ENCODE data around the gene HLA-DOA.

The HLA-DOA gene

GRCh38 chr6:33050014-33050810 is 40.8 kb upstream of the HLA-DOA start:
- Histone ChIP-seq H3K27me3 (ENCODE audit: control insufficient read depth in 1 of 2, insufficient read depth in 1 of 2, low read length in 2 of 2) (peaks cover 37 to 51% of the 10 kb centered on the region in 2 experiments), H3K9me3 (ENCODE audit: control insufficient read depth, low read length) (no peaks in the 10 kb centered on the region), H2BK12ac (ENCODE audit: low read length in 2 of 2) (no peak overlapping the region), H3K79me1 (replicated peaks; ENCODE audit: low read length, poor library complexity, severe bottlenecking) (no peaks in the 10 kb centered on the region), H3K36me3 (ENCODE audit: control insufficient read depth in 1 of 2, insufficient read depth in 2 of 2, low read depth in 1 of 2, low read length in 2 of 2) (no peaks in the 10 kb centered on the region), H2AK5ac (ENCODE audit: low read length, severe bottlenecking) (no peak overlapping the region), H2BK5ac (ENCODE audit: low read depth, low read length, poor library complexity, severe bottlenecking) (no peak overlapping the region), H3K23ac (ENCODE audit: low read length in 2 of 2) (no peak overlapping the region), H4K8ac (ENCODE audit: low read length) (no peak overlapping the region), H2BK15ac (ENCODE audit: low read depth, poor library complexity, severe bottlenecking) (no peak overlapping the region), H3K27ac (ENCODE audit: low read length, poor library complexity, severe bottlenecking) (no peak overlapping the region), H3K14ac (ENCODE audit: low read length in 2 of 2) (no peak overlapping the region), H4K91ac (ENCODE audit: low read length) (no peak overlapping the region), H3K9ac (ENCODE audit: low read length) (no peak overlapping the region), H3K18ac (ENCODE audit: low read depth in 1 of 2, low read length in 2 of 2) (no peak overlapping the region), H3K4me2 (ENCODE audit: low read length, poor library complexity, severe bottlenecking) (no peak overlapping the region), H3K4ac (ENCODE audit: low read depth in 1 of 2, low read length in 2 of 2) (no peak overlapping the region), H2AFZ (ENCODE audit: low read depth, low read length) (no peak overlapping the region), H3K4me3 (ENCODE audit: insufficient read depth in 1 of 2, low read depth in 1 of 2, low read length in 2 of 2) (no peak overlapping the region), H3K4me1 (ENCODE audit: control insufficient read depth, insufficient read depth, low read depth, low read length) (no peaks in the 10 kb centered on the region), H2BK120ac (ENCODE audit: low read depth, low read length) (no peak overlapping the region)
- DNase-seq: no peak
- 80% methylated on average over 5 of the region's 6 CpGs for WGBS

DNA sequence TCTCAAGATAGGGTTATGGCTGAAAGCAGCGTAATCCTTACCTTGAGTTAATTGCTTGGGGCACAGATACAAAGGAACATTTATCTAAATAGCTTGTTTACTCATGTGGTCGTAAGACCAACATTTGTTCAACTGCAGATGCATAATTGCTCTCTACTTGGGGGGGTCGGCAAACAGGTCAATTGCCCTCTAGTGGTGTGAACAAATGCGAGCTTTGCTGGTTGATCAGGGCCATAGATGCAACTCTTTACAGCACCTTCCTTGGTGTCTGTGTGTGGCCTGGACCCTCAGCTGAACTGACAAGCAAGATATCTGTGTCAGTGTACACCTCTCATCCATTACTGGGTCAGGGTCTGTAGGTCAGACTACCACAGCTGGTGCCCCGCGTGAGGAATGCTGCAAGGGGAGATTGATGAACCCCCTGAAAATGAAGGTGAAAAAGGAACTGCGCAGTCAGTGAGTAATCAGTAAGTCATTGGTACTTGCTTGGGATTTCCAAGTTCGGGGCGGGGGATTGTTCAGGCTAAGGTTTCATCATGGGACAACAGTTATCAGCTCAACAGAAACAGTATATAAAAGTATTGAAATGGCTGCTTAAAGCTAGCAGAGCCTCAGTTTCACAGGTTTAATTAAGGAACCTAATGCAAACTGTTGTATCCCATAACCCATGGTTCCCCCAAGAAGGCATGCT is 40.1 kb upstream of the HLA-DOA start:
- Histone ChIP-seq H3K14ac (ENCODE audit: low read length in 2 of 2) (no peak overlapping the region), H3K36me3 (ENCODE audit: control insufficient read depth in 1 of 2, insufficient read depth in 2 of 2, low read depth in 1 of 2, low read length in 2 of 2) (no peaks in the 10 kb centered on the region), H3K27me3 (ENCODE audit: control insufficient read depth in 1 of 2, insufficient read depth in 1 of 2, low read length in 2 of 2) (peaks cover 31 to 57% of the 10 kb centered on the region in 2 experiments), H3K18ac (ENCODE audit: low read depth in 1 of 2, low read length in 2 of 2) (no peak overlapping the region), H2BK15ac (ENCODE audit: low read depth, poor library complexity, severe bottlenecking) (no peak overlapping the region), H3K4me1 (ENCODE audit: control insufficient read depth, insufficient read depth, low read depth, low read length) (no peaks in the 10 kb centered on the region), H2BK12ac (ENCODE audit: low read length in 2 of 2) (no peak overlapping the region), H2AFZ (ENCODE audit: low read depth, low read length) (no peak overlapping the region), H2BK120ac (ENCODE audit: low read depth, low read length) (no peak overlapping the region), H3K79me1 (replicated peaks; ENCODE audit: low read length, poor library complexity, severe bottlenecking) (no peaks in the 10 kb centered on the region), H3K9me3 (ENCODE audit: control insufficient read depth, low read length) (no peaks in the 10 kb centered on the region), H3K9ac (ENCODE audit: low read length) (no peak overlapping the region), H2AK5ac (ENCODE audit: low read length, severe bottlenecking) (no peak overlapping the region), H3K4me2 (ENCODE audit: low read length, poor library complexity, severe bottlenecking) (no peak overlapping the region), H4K91ac (ENCODE audit: low read length) (no peak overlapping the region), H3K4me3 (ENCODE audit: insufficient read depth in 1 of 2, low read depth in 1 of 2, low read length in 2 of 2) (no peak overlapping the region), H3K27ac (ENCODE audit: low read length, poor library complexity, severe bottlenecking) (no peak overlapping the region), H4K8ac (ENCODE audit: low read length) (no peak overlapping the region), H2BK5ac (ENCODE audit: low read depth, low read length, poor library complexity, severe bottlenecking) (no peak overlapping the region), H3K4ac (ENCODE audit: low read depth in 1 of 2, low read length in 2 of 2) (no peak overlapping the region), H3K23ac (ENCODE audit: low read length in 2 of 2) (no peak overlapping the region)
- WGBS: 74% methylated on average over 7 of the region's 9 CpGs
- DNase-seq: no peak

DNA sequence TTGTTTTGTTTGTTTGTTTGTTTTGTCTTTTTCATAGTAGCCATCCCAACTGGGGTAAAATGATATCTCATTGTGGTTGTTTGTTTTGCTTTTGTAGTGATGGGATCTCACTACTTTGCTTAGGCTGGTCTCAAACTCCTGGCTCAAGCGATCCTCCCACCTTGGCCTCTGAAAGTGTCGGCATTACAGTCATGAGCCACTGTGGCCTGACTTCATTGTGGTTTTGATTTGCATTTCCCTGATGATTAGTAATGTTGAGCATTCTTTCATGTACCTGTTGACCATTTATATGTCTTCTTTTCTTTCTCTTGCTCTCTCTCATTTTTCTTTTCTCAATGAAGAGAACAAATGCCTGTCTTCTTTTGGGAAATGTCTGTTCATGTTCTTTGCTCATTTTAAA is 30.8 kb upstream of the HLA-DOA start:
- DNase-seq: no peak
- Histone ChIP-seq H2BK120ac (ENCODE audit: low read depth, low read length) (no peak overlapping the region), H4K91ac (ENCODE audit: low read length) (no peak overlapping the region), H2AFZ (ENCODE audit: low read depth, low read length) (no peak overlapping the region), H3K4me1 (ENCODE audit: control insufficient read depth, insufficient read depth, low read depth, low read length) (no peaks in the 10 kb centered on the region), H2AK5ac (ENCODE audit: low read length, severe bottlenecking) (no peak overlapping the region), H3K27me3 (ENCODE audit: control insufficient read depth in 1 of 2, insufficient read depth in 1 of 2, low read length in 2 of 2) (peaks cover 0 to 19% of the 10 kb centered on the region in 2 experiments), H3K4me2 (ENCODE audit: low read length, poor library complexity, severe bottlenecking) (no peak overlapping the region), H2BK12ac (ENCODE audit: low read length in 2 of 2) (no peak overlapping the region), H3K4ac (ENCODE audit: low read depth in 1 of 2, low read length in 2 of 2) (no peak overlapping the region), H3K18ac (ENCODE audit: low read depth in 1 of 2, low read length in 2 of 2) (no peak overlapping the region), H2BK15ac (ENCODE audit: low read depth, poor library complexity, severe bottlenecking) (no peak overlapping the region), H4K8ac (ENCODE audit: low read length) (no peak overlapping the region), H3K27ac (ENCODE audit: low read length, poor library complexity, severe bottlenecking) (no peak overlapping the region), H3K79me1 (replicated peaks; ENCODE audit: low read length, poor library complexity, severe bottlenecking) (no peaks in the 10 kb centered on the region), H3K23ac (ENCODE audit: low read length in 2 of 2) (no peak overlapping the region), H3K4me3 (ENCODE audit: insufficient read depth in 1 of 2, low read depth in 1 of 2, low read length in 2 of 2) (no peak overlapping the region), H3K9me3 (ENCODE audit: control insufficient read depth, low read length) (no peaks in the 10 kb centered on the region), H3K36me3 (ENCODE audit: control insufficient read depth in 1 of 2, insufficient read depth in 2 of 2, low read depth in 1 of 2, low read length in 2 of 2) (no peaks in the 10 kb centered on the region), H3K14ac (ENCODE audit: low read length in 2 of 2) (no peak overlapping the region), H2BK5ac (ENCODE audit: low read depth, low read length, poor library complexity, severe bottlenecking) (no peak overlapping the region), H3K9ac (ENCODE audit: low read length) (no peak overlapping the region)
- WGBS: 100% methylated on average over 2 of the region's 2 CpGs

GRCh38 chr6:33036535-33036934 is 27.1 kb upstream of the HLA-DOA start:
- H3K4me1 ChIP-seq (ENCODE audit: control insufficient read depth, insufficient read depth, low read depth, low read length): no peaks in the 10 kb centered on the region
- no peak overlapping the region for H2BK15ac ChIP-seq (ENCODE audit: low read depth, poor library complexity, severe bottlenecking)
- H3K27ac ChIP-seq (ENCODE audit: low read length, poor library complexity, severe bottlenecking): no peak overlapping the region
- WGBS: 57% methylated on average over 1 of the region's 1 CpG
- H2AFZ ChIP-seq (ENCODE audit: low read depth, low read length): no peak overlapping the region
- H4K91ac ChIP-seq (ENCODE audit: low read length): no peak overlapping the region
- no peak overlapping the region for H3K9ac ChIP-seq (ENCODE audit: low read length)
- no peak overlapping the region for H2AK5ac ChIP-seq (ENCODE audit: low read length, severe bottlenecking)
- no peak overlapping the region for H3K14ac ChIP-seq (ENCODE audit: low read length in 2 of 2)
- H3K79me1 ChIP-seq (replicated peaks; ENCODE audit: low read length, poor library complexity, severe bottlenecking): no peaks in the 10 kb centered on the region
- no peak for DNase-seq
- H3K9me3 ChIP-seq (ENCODE audit: control insufficient read depth, low read length): no peaks in the 10 kb centered on the region
- H4K8ac ChIP-seq (ENCODE audit: low read length): no peak overlapping the region
- no peak overlapping the region for H2BK12ac ChIP-seq (ENCODE audit: low read length in 2 of 2)
- H3K23ac ChIP-seq (ENCODE audit: low read length in 2 of 2): no peak overlapping the region
- H3K36me3 ChIP-seq (ENCODE audit: control insufficient read depth in 1 of 2, insufficient read depth in 2 of 2, low read depth in 1 of 2, low read length in 2 of 2): no peaks in the 10 kb centered on the region
- no peak overlapping the region for H3K4me2 ChIP-seq (ENCODE audit: low read length, poor library complexity, severe bottlenecking)
- no peak overlapping the region for H2BK5ac ChIP-seq (ENCODE audit: low read depth, low read length, poor library complexity, severe bottlenecking)
- H2BK120ac ChIP-seq (ENCODE audit: low read depth, low read length): no peak overlapping the region
- H3K27me3 ChIP-seq (ENCODE audit: control insufficient read depth in 1 of 2, insufficient read depth in 1 of 2, low read length in 2 of 2): peaks cover 0 to 13% of the 10 kb centered on the region in 2 experiments
- H3K4me3 ChIP-seq (ENCODE audit: insufficient read depth in 1 of 2, low read depth in 1 of 2, low read length in 2 of 2): no peak overlapping the region
- no peak overlapping the region for H3K4ac ChIP-seq (ENCODE audit: low read depth in 1 of 2, low read length in 2 of 2)
- no peak overlapping the region for H3K18ac ChIP-seq (ENCODE audit: low read depth in 1 of 2, low read length in 2 of 2)

All from mesenchymal stem cell (in vitro differentiated cells and primary cell).